GM18868 (cell line): ENCODE results near the gene ACP1.
"Not testable (repeated sequence)": the region's sequence is repeated elsewhere in the genome, so short reads cannot be mapped to it uniquely, and the experiment has no call there.

Source experiments
- ATAC-seq: cut with Tn5 transposase; IDR thresholded peaks from one replicate; pipeline ENCODE4 v1.9.1; 2021; ENCODE audit warnings: mild to moderate bottlenecking, moderate library complexity; ENCODE audit not compliant: unreplicated experiment

Gene ACP1

GRCh38 chr2:309148-309953, 44.6 kb downstream of the ACP1 start:
- no peak for ATAC-seq

GRCh38 chr2:309954-310510, 45.3 kb downstream of the ACP1 start:
- ATAC-seq, result no peak

GRCh38 chr2:310994-311393, 46.2 kb downstream of the ACP1 start:
- ATAC-seq, result no peak

GRCh38 chr2:313991-314390, 49.2 kb downstream of the ACP1 start:
- ATAC-seq, result no peak

- ATAC-seq, result no peak
Observed at GRCh38 chr2:314561-315336, 50.0 kb downstream of the ACP1 start.

GRCh38 chr2:315925-316324, 51.2 kb downstream of the ACP1 start:
- not testable (repeated sequence) for ATAC-seq

- ATAC-seq, result no peak
Observed at GRCh38 chr2:316381-316780, 51.6 kb downstream of the ACP1 start.

- ATAC-seq, result peak; percentile 64
Observed at GRCh38 chr2:317501-318424, 53.0 kb downstream of the ACP1 start.

GRCh38 chr2:319059-319600, 54.4 kb downstream of the ACP1 start:
- no peak for ATAC-seq

- no peak for ATAC-seq
Observed at GRCh38 chr2:320561-320960, 55.8 kb downstream of the ACP1 start.

- ATAC-seq, result no peak
Observed at GRCh38 chr2:322326-322725, 57.6 kb downstream of the ACP1 start.

- no peak for ATAC-seq
Observed at GRCh38 chr2:323035-323434, 58.3 kb downstream of the ACP1 start.
